ENCODE data around the gene TM9SF3.

Gene TM9SF3

GRCh38 chr10:96588616-96589419 is 2.0 kb upstream of the TM9SF3 start:
- TF ChIP-seq, protein P1, sequence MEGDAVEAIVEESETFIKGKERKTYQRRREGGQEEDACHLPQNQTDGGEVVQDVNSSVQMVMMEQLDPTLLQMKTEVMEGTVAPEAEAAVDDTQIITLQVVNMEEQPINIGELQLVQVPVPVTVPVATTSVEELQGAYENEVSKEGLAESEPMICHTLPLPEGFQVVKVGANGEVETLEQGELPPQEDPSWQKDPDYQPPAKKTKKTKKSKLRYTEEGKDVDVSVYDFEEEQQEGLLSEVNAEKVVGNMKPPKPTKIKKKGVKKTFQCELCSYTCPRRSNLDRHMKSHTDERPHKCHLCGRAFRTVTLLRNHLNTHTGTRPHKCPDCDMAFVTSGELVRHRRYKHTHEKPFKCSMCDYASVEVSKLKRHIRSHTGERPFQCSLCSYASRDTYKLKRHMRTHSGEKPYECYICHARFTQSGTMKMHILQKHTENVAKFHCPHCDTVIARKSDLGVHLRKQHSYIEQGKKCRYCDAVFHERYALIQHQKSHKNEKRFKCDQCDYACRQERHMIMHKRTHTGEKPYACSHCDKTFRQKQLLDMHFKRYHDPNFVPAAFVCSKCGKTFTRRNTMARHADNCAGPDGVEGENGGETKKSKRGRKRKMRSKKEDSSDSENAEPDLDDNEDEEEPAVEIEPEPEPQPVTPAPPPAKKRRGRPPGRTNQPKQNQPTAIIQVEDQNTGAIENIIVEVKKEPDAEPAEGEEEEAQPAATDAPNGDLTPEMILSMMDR (conservative IDR thresholded peaks at IDR 0.05; ENCODE audit: low read depth, low read length), result no peak
- no peak for DNase-seq (ENCODE audit: low read depth)
- H3K4me3 ChIP-seq (ENCODE audit: low read length), result no peak overlapping the region

- peak overlapping the region; percentile 63 for H3K4me3 ChIP-seq (ENCODE audit: low read length)
- TF ChIP-seq, protein P1 (conservative IDR thresholded peaks at IDR 0.05; ENCODE audit: low read depth, low read length), result no peak
- DNase-seq (ENCODE audit: low read depth), result no peak
Measured at GRCh38 chr10:96588060-96588554, 1.3 kb upstream of the TM9SF3 start.

DNA sequence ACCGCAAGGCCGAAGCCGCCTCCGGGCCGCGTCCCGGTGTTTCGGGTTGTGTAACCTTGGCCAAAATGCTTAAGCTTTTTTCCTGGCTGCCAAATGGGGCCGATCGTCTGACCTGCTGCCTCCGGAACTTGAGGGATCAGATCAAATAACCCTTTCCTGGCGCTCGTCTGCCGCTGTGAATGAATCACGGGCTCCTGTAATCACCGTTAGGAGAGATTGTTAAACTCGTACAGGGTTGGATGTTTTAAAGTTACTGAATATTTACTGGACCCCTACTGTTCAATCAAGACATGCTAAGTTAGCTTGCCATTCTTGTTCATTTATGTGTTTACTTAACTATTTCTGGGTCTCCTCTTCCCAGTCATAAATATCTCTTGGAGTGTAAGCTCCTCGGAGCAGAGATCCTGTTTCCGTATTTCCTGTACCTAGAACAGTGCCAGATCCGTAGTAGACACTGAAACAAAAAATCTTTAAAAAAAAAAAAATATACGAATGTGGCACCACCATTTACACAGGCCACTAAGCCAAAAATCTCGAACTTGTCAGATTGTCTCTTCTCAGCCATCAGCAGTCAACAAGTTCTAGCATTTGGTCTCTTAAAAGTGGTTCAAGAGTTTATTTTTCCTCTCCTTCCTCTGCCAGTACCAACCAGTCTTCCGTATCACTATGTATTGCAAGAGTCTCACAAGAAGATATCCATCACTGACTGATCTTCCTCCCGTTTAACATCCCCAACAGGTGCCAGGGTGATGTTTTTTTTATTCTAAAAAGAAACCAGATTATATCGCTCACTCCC is 650 bp upstream of the TM9SF3 start:
- DNase-seq (ENCODE audit: low read depth), result peak; percentile 60
- TF ChIP-seq, protein P1 (conservative IDR thresholded peaks at IDR 0.05; ENCODE audit: low read depth, low read length), result no peak
- peak overlapping the region; percentile 63 for H3K4me3 ChIP-seq (ENCODE audit: low read length)

DNA sequence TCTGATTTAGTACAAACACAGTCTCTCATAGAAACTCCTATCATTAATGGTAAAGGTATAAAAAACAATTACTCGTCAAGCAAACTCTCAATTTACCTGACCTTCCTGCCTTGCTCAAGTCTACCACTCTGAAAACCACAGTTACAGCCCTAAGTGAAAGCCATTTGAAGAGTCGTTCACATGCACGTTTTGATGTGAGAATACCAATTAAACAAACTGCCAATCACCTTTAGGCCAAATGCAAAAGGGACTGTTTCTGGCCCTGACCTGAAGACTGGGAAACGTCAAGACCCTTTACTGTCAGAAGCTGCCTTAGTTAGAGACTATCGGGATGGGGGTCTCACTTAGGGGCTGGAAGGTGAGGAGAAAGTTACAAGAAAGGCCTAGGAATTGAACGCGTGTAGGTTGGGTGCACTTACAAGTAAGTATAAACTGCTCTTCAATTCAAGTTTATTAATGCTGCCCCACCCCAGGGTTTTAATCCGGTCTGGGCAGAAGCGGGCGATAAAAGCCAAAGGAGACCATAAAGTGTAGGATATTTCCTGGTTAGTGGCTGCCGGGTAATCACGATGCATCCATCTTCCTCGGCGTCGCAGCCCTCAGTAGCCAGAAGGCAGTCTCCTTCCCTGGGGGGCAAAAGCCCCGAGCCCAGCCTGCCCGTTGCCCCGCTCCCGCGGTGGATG is 935 bp downstream of the TM9SF3 start:
- TF ChIP-seq, protein P1 (conservative IDR thresholded peaks at IDR 0.05; ENCODE audit: low read depth, low read length), result no peak

GRCh38 chr10:96584474-96584873 is 2.3 kb downstream of the TM9SF3 start:
- no peak overlapping the region for H3K4me3 ChIP-seq (ENCODE audit: low read length)
- TF ChIP-seq, protein P1 (conservative IDR thresholded peaks at IDR 0.05; ENCODE audit: low read depth, low read length), result no peak
- no peak for DNase-seq (ENCODE audit: low read depth)

More for the DNA sequence above, 935 bp downstream of the TM9SF3 start:
- H3K4me3 ChIP-seq (ENCODE audit: low read length), result peak overlapping the region; percentile 92
- DNase-seq (ENCODE audit: low read depth), result no peak

- DNase-seq (ENCODE audit: low read depth), result no peak
Measured at GRCh38 chr10:96584035-96584434, 2.8 kb downstream of the TM9SF3 start.

More at GRCh38 chr10:96584035-96584434, 2.8 kb downstream of the TM9SF3 start:
- TF ChIP-seq, protein P1 (conservative IDR thresholded peaks at IDR 0.05; ENCODE audit: low read depth, low read length), result no peak
- no peak overlapping the region for H3K4me3 ChIP-seq (ENCODE audit: low read length)
